HCT116 (cell line): ENCODE results near the gene LTB4R2.

Experiments used
- EZH2 ChIP-seq: fragments of 200-600 bp; sonication (generic); IDR thresholded peaks from 2 replicates; pipeline ENCODE4 v1.6.1; 2017; ENCODE audit warnings: antibody characterized with exemption, mixed run types
- EZH2phosphoT487 ChIP-seq: fragments of 200-600 bp; IDR thresholded peaks from 2 replicates; pipeline ENCODE4 v1.6.1; 2018; ENCODE audit warnings: antibody characterized with exemption, borderline replicate concordance
- JUND ChIP-seq: IDR thresholded peaks from 2 replicates; pipeline ENCODE4 v1.6.1; 2012
- MAX ChIP-seq: IDR thresholded peaks from 2 replicates; pipeline ENCODE4 v1.6.1; 2012
- POLR2A ChIP-seq: IDR thresholded peaks from 2 replicates; pipeline ENCODE4 v1.7.0; 2011; ENCODE audit warnings: borderline replicate concordance; ENCODE audit not compliant: insufficient read depth, insufficient read length; ENCODE audit errors: extremely low read depth
- POLR2AphosphoS5 ChIP-seq: IDR thresholded peaks from 2 replicates; pipeline ENCODE4 v1.6.1; 2011; ENCODE audit warnings: mild to moderate bottlenecking, low read depth, low read length, moderate library complexity
- RAD21 ChIP-seq: IDR thresholded peaks from 2 replicates; pipeline ENCODE4 v1.6.1; 2012; ENCODE audit warnings: low read depth, mild to moderate bottlenecking
- YY1 ChIP-seq: IDR thresholded peaks from 2 replicates; pipeline ENCODE4 v1.6.1; 2011; ENCODE audit warnings: low read length, low read depth, moderate library complexity, mild to moderate bottlenecking; ENCODE audit not compliant: insufficient replicate concordance; ENCODE audit errors: extremely low read depth
- ZNF274 ChIP-seq: fragments of 200-500 bp; sonication (Bioruptor generic); IDR thresholded peaks from 2 replicates; pipeline ENCODE4 v1.6.1; 2014; ENCODE audit warnings: mild to moderate bottlenecking, low read depth, low read length, inconsistent platforms
- TF ChIP-seq, protein P1 (sequence below), 3 experiments: fragments of 200-600 bp in 1 of 3; sonication (generic) in 1 of 3; IDR thresholded peaks in 2 of 3; conservative IDR thresholded peaks in 1 of 3; 2 replicates each; pipeline ENCODE4 v1.5.1; 2012 to 2017; ENCODE audit warnings: low read depth in 2 of 3, low read length in 2 of 3, antibody characterized with exemption in 1 of 3, borderline replicate concordance in 1 of 3, control low read depth in 1 of 3, mild to moderate bottlenecking in 1 of 3, mixed read lengths in 1 of 3, mixed run types in 1 of 3, moderate library complexity in 1 of 3; ENCODE audit not compliant: insufficient read depth in 1 of 3
- TF ChIP-seq, protein P2 (sequence below): IDR thresholded peaks from 2 replicates; pipeline ENCODE4 v1.6.1; 2012
- TF ChIP-seq, protein P3 (sequence below): IDR thresholded peaks from 2 replicates; pipeline ENCODE4 v1.6.1; 2012; ENCODE audit warnings: low read depth

GRCh38 chr14:24312736-24313507 is 3.0 kb downstream of the LTB4R2 start:
- TF ChIP-seq POLR2A (no peak), EZH2 (no peak), JUND (no peak), MAX (no peak), RAD21 (no peak), POLR2AphosphoS5 (no peak), ZNF274 (no peak), YY1 (no peak), EZH2phosphoT487 (no peak)
- TF ChIP-seq, protein P1, sequence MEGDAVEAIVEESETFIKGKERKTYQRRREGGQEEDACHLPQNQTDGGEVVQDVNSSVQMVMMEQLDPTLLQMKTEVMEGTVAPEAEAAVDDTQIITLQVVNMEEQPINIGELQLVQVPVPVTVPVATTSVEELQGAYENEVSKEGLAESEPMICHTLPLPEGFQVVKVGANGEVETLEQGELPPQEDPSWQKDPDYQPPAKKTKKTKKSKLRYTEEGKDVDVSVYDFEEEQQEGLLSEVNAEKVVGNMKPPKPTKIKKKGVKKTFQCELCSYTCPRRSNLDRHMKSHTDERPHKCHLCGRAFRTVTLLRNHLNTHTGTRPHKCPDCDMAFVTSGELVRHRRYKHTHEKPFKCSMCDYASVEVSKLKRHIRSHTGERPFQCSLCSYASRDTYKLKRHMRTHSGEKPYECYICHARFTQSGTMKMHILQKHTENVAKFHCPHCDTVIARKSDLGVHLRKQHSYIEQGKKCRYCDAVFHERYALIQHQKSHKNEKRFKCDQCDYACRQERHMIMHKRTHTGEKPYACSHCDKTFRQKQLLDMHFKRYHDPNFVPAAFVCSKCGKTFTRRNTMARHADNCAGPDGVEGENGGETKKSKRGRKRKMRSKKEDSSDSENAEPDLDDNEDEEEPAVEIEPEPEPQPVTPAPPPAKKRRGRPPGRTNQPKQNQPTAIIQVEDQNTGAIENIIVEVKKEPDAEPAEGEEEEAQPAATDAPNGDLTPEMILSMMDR (IDR thresholded peaks at IDR 0.05 in 2 of 3, conservative IDR thresholded peaks at IDR 0.05 in 1 of 3; ENCODE audit: borderline replicate concordance in 1 of 3, insufficient read depth in 1 of 3, low read depth in 2 of 3, low read length in 2 of 3) = no peak
- TF ChIP-seq, protein P2, sequence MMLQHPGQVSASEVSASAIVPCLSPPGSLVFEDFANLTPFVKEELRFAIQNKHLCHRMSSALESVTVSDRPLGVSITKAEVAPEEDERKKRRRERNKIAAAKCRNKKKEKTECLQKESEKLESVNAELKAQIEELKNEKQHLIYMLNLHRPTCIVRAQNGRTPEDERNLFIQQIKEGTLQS = no peak
- TF ChIP-seq, protein P3, sequence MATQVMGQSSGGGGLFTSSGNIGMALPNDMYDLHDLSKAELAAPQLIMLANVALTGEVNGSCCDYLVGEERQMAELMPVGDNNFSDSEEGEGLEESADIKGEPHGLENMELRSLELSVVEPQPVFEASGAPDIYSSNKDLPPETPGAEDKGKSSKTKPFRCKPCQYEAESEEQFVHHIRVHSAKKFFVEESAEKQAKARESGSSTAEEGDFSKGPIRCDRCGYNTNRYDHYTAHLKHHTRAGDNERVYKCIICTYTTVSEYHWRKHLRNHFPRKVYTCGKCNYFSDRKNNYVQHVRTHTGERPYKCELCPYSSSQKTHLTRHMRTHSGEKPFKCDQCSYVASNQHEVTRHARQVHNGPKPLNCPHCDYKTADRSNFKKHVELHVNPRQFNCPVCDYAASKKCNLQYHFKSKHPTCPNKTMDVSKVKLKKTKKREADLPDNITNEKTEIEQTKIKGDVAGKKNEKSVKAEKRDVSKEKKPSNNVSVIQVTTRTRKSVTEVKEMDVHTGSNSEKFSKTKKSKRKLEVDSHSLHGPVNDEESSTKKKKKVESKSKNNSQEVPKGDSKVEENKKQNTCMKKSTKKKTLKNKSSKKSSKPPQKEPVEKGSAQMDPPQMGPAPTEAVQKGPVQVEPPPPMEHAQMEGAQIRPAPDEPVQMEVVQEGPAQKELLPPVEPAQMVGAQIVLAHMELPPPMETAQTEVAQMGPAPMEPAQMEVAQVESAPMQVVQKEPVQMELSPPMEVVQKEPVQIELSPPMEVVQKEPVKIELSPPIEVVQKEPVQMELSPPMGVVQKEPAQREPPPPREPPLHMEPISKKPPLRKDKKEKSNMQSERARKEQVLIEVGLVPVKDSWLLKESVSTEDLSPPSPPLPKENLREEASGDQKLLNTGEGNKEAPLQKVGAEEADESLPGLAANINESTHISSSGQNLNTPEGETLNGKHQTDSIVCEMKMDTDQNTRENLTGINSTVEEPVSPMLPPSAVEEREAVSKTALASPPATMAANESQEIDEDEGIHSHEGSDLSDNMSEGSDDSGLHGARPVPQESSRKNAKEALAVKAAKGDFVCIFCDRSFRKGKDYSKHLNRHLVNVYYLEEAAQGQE = no peak
